ENCODE measurements around the gene STX3.
A peak's percentile ranks its signal among the peaks of the same experiment; 100 is the strongest.

- TF ChIP-seq POLR2AphosphoS5 (IDR thresholded peaks at IDR 0.05; ENCODE audit: borderline replicate concordance, low read depth, low read length) (peak; percentile 93), EZH2 (IDR thresholded peaks at IDR 0.05) (no peak), FOXP2 (optimal IDR thresholded peaks at IDR 0.05; ENCODE audit: control extremely low read depth, extremely low read length, insufficient read depth) (peak; percentile 34)
These were observed 55.2 kb downstream of the STX3 start, which contains the start of gene MRPL16 for GRCh38 chr11:59810189-59810910.

Measured in SK-N-MC (cell line).